ENCODE data around the gene DEGS2. TPM values are rescaled to one million over a fixed set of nuclear protein-coding genes. Genes with fewer than 3 reads are reported as not detected.
"Not testable (repeated sequence)": the region's sequence is repeated elsewhere in the genome, so short reads cannot be mapped to it uniquely, and the experiment has no call there.

Gene DEGS2
- total RNA-seq, 1 donor from 2014 or later: 0.53 TPM

DNA sequence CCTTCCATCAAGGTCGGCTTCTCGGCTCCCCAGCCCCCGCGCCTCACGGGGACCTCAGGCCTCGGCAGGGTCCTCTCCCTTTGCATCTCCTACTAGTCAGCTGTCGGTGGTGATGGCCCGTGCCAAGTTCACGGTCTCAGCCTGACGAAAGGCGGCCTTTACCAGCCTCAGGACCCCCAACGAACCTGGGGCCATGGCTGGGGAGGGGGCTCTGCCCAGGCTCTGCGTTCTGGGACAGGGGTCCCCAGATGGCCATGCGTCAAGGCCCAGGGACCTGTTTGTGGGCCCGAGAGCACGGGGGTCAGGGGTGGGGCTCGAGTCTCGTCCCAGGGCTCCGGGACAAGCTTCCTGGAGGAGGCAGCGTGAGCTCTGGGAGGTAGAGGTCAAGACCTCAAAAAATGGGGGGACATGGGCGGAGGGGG is 32.8 kb upstream of the DEGS2 start:
- FAIRE-seq: no peak
- Histone ChIP-seq H3K27me3 (ENCODE audit: control insufficient read depth, insufficient read depth, low read length) (no peaks in the 10 kb centered on the region), H3K4me3 (ENCODE audit: low read depth, low read length) (peak overlapping the region; percentile 47), H3K36me3 (ENCODE audit: control insufficient read depth, insufficient read depth, low read length) (no peaks in the 10 kb centered on the region)
- TF ChIP-seq, protein P1, sequence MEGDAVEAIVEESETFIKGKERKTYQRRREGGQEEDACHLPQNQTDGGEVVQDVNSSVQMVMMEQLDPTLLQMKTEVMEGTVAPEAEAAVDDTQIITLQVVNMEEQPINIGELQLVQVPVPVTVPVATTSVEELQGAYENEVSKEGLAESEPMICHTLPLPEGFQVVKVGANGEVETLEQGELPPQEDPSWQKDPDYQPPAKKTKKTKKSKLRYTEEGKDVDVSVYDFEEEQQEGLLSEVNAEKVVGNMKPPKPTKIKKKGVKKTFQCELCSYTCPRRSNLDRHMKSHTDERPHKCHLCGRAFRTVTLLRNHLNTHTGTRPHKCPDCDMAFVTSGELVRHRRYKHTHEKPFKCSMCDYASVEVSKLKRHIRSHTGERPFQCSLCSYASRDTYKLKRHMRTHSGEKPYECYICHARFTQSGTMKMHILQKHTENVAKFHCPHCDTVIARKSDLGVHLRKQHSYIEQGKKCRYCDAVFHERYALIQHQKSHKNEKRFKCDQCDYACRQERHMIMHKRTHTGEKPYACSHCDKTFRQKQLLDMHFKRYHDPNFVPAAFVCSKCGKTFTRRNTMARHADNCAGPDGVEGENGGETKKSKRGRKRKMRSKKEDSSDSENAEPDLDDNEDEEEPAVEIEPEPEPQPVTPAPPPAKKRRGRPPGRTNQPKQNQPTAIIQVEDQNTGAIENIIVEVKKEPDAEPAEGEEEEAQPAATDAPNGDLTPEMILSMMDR (IDR thresholded peaks at IDR 0.05; ENCODE audit: insufficient read depth, low read length, severe bottlenecking): no peak
- no peak for DNase-seq (ENCODE audit: low read depth)

DNA sequence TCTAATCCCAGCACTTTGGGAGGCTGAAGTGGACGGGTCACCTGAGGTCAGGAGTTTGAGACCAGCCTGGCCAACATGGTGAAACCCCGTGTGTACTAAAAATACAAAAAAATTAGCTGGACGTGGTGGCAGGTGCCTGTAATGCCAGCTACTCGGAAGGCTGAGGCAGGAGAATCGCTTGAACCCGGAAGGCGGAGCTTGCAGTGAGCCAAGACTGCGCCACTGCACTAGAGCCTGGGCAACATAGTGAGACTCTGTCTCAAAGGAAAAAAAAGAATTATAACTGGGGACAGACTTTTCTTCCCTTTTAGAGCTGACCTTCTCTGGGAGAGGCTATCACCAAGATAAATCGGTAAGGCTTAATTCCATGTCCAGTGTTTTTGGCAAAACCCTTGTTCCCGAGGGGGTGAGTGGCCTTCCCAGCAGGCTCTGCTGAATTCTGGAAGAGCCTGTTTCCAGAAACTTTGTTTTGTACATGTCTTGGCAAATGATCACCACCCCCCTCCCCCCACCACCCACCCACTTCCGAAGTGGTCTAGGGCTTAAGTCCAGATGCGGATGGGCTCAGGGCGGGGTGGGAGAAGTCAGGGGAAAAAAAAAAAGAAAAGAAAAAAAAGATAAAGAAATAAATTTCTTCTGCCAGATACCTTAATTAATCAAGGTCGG is 32.3 kb upstream of the DEGS2 start:
- TF ChIP-seq, protein P1 (IDR thresholded peaks at IDR 0.05; ENCODE audit: insufficient read depth, low read length, severe bottlenecking): no peak
- Histone ChIP-seq H3K27me3 (ENCODE audit: control insufficient read depth, insufficient read depth, low read length) (no peaks in the 10 kb centered on the region), H3K4me3 (ENCODE audit: low read depth, low read length) (no peak overlapping the region), H3K36me3 (ENCODE audit: control insufficient read depth, insufficient read depth, low read length) (no peaks in the 10 kb centered on the region)
- no peak for DNase-seq (ENCODE audit: low read depth)
- no peak for FAIRE-seq

DNA sequence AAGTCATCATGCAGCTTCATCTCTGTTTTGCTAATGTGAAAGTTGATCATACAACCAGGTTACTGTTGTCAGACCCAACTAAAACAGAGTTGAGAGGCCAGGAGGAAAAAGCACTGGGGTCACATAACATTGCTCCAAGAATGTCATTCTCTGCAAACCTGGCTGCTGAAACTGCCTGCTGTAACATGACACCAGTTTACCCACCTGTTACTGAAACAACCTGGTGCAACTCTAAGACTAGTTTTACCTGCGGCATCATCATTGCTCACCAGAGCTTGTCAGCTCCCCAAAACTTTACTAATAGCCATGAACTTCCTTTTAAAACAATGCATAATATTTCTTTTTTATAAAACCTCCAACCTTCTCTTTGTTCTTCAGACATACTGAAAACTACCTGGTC is 30.7 kb upstream of the DEGS2 start:
- FAIRE-seq (no peak), DNase-seq (ENCODE audit: low read depth) (peak; percentile 50)
- Histone ChIP-seq H3K27me3 (ENCODE audit: control insufficient read depth, insufficient read depth, low read length) (no peaks in the 10 kb centered on the region), H3K36me3 (ENCODE audit: control insufficient read depth, insufficient read depth, low read length) (no peaks in the 10 kb centered on the region), H3K4me3 (ENCODE audit: low read depth, low read length) (no peak overlapping the region)
- TF ChIP-seq, protein P1 (IDR thresholded peaks at IDR 0.05; ENCODE audit: insufficient read depth, low read length, severe bottlenecking): no peak

DNA sequence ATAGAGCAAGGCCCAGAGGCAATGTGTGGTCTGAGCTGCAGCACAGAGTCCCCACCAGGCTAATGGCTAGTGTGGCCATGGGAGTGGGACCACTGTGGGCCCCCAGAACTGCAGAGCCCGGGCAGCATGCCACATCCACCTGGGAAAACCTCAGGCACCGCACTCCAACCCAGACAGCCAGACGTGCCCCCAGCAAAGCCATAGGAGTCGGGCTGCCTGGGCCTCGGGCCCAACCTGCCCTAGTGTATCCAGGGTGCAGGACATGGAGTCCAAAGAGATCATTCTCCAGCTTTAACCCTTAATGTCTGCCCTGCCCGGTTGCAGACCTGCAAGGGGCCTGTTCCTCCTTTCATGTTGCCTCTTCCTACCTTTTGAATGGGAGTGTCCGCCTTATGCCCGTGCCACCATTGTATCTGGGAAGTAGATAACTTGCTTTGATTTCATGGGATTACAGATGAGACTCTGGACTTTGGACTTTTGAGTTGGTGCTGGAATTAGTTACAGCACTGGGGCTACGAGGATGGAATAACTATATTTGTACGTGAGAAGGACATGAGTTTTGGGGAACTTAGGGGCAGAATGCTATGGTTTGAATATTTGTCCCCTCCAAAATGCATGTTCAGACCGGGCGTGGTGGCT is 29.1 kb upstream of the DEGS2 start:
- no peaks in the 10 kb centered on the region for H3K27me3 ChIP-seq (ENCODE audit: control insufficient read depth, insufficient read depth, low read length)
- H3K36me3 ChIP-seq (ENCODE audit: control insufficient read depth, insufficient read depth, low read length): no peaks in the 10 kb centered on the region
- H3K4me3 ChIP-seq (ENCODE audit: low read depth, low read length): no peak overlapping the region
- TF ChIP-seq, protein P1 (IDR thresholded peaks at IDR 0.05; ENCODE audit: insufficient read depth, low read length, severe bottlenecking): no peak
- DNase-seq (ENCODE audit: low read depth) (no peak), FAIRE-seq (no peak)

DNA sequence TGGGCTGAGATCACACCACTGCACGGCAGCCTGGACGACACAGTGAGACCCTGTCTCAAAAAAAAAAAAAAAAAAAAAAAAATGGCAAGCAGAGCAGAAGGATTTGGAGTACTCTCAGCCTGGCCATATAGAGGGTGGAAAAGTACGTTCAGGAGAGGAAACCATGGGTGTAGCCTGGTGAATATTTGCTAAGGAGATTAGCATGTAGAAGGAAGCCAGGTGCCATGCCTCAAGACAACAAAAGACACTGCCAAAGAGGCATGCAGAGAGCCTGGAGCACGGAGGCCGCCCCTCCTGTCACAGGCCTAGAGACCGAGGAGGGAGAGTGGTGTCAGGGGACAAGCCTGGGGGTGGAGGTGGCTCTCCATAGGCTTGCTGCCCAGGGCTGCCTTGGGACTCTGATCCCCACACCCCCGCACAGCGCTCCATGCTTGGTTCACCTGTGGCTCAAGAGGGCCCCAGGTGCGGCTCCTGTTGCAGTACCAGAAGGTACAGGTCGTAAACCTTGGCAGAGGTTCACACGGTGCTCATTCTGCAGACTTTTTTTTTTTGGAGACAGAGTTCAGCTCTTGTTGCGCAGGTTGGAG is 27.9 kb upstream of the DEGS2 start:
- Histone ChIP-seq H3K27me3 (ENCODE audit: control insufficient read depth, insufficient read depth, low read length) (no peaks in the 10 kb centered on the region), H3K4me3 (ENCODE audit: low read depth, low read length) (no peak overlapping the region), H3K36me3 (ENCODE audit: control insufficient read depth, insufficient read depth, low read length) (no peaks in the 10 kb centered on the region)
- TF ChIP-seq, protein P1 (IDR thresholded peaks at IDR 0.05; ENCODE audit: insufficient read depth, low read length, severe bottlenecking): no peak
- DNase-seq (ENCODE audit: low read depth) (no peak), FAIRE-seq (no peak)

DNA sequence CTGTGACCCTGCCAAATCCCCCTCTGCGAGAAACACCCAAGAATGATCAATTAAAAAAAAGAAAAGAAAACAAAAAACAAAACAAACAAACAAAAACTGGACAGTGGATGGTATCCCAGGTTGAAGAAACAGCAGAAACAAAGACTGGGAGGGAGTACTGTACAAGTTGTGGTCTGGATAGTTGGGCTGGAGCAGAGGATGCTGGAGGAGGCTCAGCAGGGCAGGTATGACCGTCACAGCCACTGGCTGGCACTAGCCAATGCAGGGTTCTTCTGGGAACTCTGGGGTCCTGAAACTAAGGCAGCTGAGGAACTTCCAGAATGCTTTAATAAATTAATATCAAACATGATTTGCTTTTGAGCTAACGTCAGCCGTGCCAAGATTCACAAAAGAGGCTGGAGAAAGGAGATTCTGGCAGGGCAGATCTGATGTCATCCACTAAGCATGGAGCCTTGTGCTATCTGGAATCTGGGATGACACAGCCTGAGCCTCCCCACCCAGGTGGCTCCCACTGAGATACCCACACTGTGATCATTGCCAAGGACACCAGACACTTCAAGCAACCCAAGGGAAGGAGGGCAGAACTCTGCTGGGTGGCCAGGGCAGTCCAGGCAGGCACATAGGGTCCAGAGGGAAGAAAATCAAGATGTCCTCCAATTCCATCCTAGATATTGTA is 22.6 kb upstream of the DEGS2 start:
- H3K36me3 ChIP-seq (ENCODE audit: control insufficient read depth, insufficient read depth, low read length); FAIRE-seq; H3K4me3 ChIP-seq (ENCODE audit: low read depth, low read length); DNase-seq (ENCODE audit: low read depth); H3K27me3 ChIP-seq (ENCODE audit: control insufficient read depth, insufficient read depth, low read length): not testable (repeated sequence)

DNA sequence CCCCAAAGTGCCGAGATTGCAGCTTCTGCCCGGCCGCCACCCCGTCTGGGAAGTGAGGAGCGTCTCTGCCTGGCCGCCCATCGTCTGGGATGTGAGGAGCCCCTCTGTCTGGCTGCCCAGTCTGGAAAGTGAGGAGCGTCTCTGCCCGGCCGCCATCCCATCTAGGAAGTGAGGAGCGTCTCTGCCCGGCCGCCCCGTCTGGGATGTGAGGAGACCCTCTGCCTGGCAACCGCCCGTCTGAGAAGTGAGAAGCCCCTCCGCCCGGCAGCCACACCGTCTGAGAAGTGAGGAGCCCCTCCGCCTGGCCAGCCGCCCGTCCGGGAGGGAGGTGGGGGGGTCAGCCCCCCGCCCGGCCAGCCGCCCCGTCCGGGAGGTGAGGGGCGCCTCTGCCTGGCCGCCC is 21.2 kb upstream of the DEGS2 start:
- H3K27me3 ChIP-seq (ENCODE audit: control insufficient read depth, insufficient read depth, low read length); DNase-seq (ENCODE audit: low read depth); FAIRE-seq; H3K36me3 ChIP-seq (ENCODE audit: control insufficient read depth, insufficient read depth, low read length); H3K4me3 ChIP-seq (ENCODE audit: low read depth, low read length): not testable (repeated sequence)

Measured in bronchial epithelial cell (primary cell).